Kidney (tissue), 14 donors: Measurements from ENCODE around the gene VWA5B1. TPM values are rescaled to one million over a fixed set of nuclear protein-coding genes. Genes with fewer than 3 reads are reported as not detected.

Experiments
- DNase-seq, 5 donors: peaks; one replicate each; pipeline ENCODE4 v3.0.0-alpha.2; 2013 to 2020
- FAIRE-seq: peaks from 2 replicates; lab custom pipeline; 2012; peaks lifted over from hg19 to GRCh38; lab: Jason Lieb, UNC
- H3K27ac ChIP-seq, 2 donors: one replicate each; pipeline ENCODE4 v1.7.0; 2013; ENCODE audit warnings: low read depth in 2 of 2, low read length in 2 of 2, inconsistent platforms in 1 of 2
- H3K27me3 ChIP-seq: one replicate; pipeline ENCODE4 v1.7.1; 2013; ENCODE audit warnings: low read length, inconsistent platforms; ENCODE audit not compliant: control insufficient read depth, insufficient read depth
- H3K36me3 ChIP-seq, 3 donors: one replicate each; pipeline versions ENCODE4 v1.7.0 to v1.7.1; 2013; ENCODE audit warnings: low read length in 3 of 3, control low read depth in 1 of 3, inconsistent platforms in 1 of 3; ENCODE audit not compliant: insufficient read depth in 3 of 3, control insufficient read depth in 2 of 3
- H3K4me1 ChIP-seq, 3 donors: one replicate each; pipeline versions ENCODE4 v1.7.0 to v1.7.1; 2013; ENCODE audit warnings: low read length in 3 of 3, inconsistent platforms in 1 of 3, low read depth in 1 of 3; ENCODE audit not compliant: control insufficient read depth in 2 of 3, insufficient read depth in 2 of 3
- H3K4me3 ChIP-seq, 3 donors: one replicate each; pipeline versions ENCODE4 v1.7.0 to v1.8.1; 2013; ENCODE audit warnings: low read length in 3 of 3, control low read depth in 1 of 3, inconsistent platforms in 1 of 3
- H3K9ac ChIP-seq, 3 donors: one replicate each; pipeline versions ENCODE4 v1.7.0 to v1.7.1; 2013; ENCODE audit warnings: low read length in 3 of 3, control low read depth in 1 of 3, inconsistent platforms in 1 of 3
- H3K9me3 ChIP-seq, 3 donors: one replicate each; pipeline versions ENCODE4 v1.7.0 to v1.7.1; 2013; ENCODE audit warnings: low read length in 3 of 3, control low read depth in 1 of 3, inconsistent platforms in 1 of 3; ENCODE audit not compliant: control insufficient read depth in 2 of 3, insufficient read depth in 1 of 3
- CTCF ChIP-seq: IDR thresholded peaks from 3 replicates; pipeline ENCODE4 v1.5.1; 2012; ENCODE audit warnings: mild to moderate bottlenecking, moderate library complexity, borderline replicate concordance; ENCODE audit not compliant: insufficient read depth; ENCODE audit errors: extremely low read depth
- intact Hi-C: fragments of 100-400 bp; cut with DNase I; formaldehyde crosslinking; loops from one replicate; pipeline ENCODE4 v1.11.1; 2022
- polyA plus RNA-seq: library from polyadenylated mRNA; stranded (reverse); fragments of 350-450 nt; fragmentation: Illumina TruSeq; extraction: RNeasy Lipid Tissue Mini Kit (QIAGEN cat#74804); gene quantifications from one replicate; pipeline ENCODE4 v1.2.3, GENCODE V29; 2014; ENCODE audit warnings: low read depth, low replicate concordance; ENCODE audit not compliant: insufficient read depth
- total RNA-seq: library from RNA; stranded (reverse); fragmentation: NEBNext Ultra II Directional; extraction: Animal tissue kit (Norgen Biotek cat#: 25700); gene quantifications from one replicate; pipeline ENCODE4 v1.2.1, GENCODE V29; 2021
- donor health status: control.
- donor health status: control.
- donor health status: control.
- donor health status: control.
- donor health status: control.
- donor health status: DM: yes; HTN: yes; CAD: no.
- donor health status: Normal renal cell carcinoma (clear cell type).

The VWA5B1 gene
- total and polyA plus RNA-seq, 2 donors from 2014 or later, result 0.69 to 1.4 TPM

- Histone ChIP-seq H3K4me1 (peaks cover 0 to 8% (median 6%) of the 10 kb centered on the region in 3 donors), H3K27me3 (no peaks in the 10 kb centered on the region), H3K4me3 (no peak overlapping the region), H3K27ac (peak overlapping the region in 1 of 2 donors; percentile 28), H3K9ac (no peak overlapping the region), H3K36me3 (no peaks in the 10 kb centered on the region), H3K9me3 (no peaks in the 10 kb centered on the region)
- FAIRE-seq (no peak), DNase-seq (peak in 2 of 5 donors; percentile 13 to 14)
- intact Hi-C loops, result no loop called here
- TF ChIP-seq CTCF, result no peak
Measured at GRCh38 chr1:20325844-20326420, 35.3 kb downstream of the VWA5B1 start.

GRCh38 chr1:20327467-20327866 lies 36.8 kb downstream of the VWA5B1 start:
- no peaks in the 10 kb centered on the region for H3K36me3 ChIP-seq
- H3K4me3 ChIP-seq, result no peak overlapping the region
- intact Hi-C loops, result no loop called here
- no peaks in the 10 kb centered on the region for H3K27me3 ChIP-seq
- TF ChIP-seq CTCF, result no peak
- H3K4me1 ChIP-seq, result peaks cover 0 to 8% (median 6%) of the 10 kb centered on the region in 3 donors
- no peak for FAIRE-seq
- H3K9ac ChIP-seq, result no peak overlapping the region
- DNase-seq, result no peak
- no peaks in the 10 kb centered on the region for H3K9me3 ChIP-seq
- no peak overlapping the region for H3K27ac ChIP-seq

- no peak for TF ChIP-seq CTCF
- Histone ChIP-seq H3K27ac (no peak overlapping the region), H3K36me3 (no peaks in the 10 kb centered on the region), H3K27me3 (no peaks in the 10 kb centered on the region), H3K9me3 (no peaks in the 10 kb centered on the region), H3K9ac (no peak overlapping the region), H3K4me3 (no peak overlapping the region), H3K4me1 (peaks cover 0 to 8% (median 6%) of the 10 kb centered on the region in 3 donors)
- DNase-seq (no peak), FAIRE-seq (no peak)
- intact Hi-C loops, result no loop called here
Measured at GRCh38 chr1:20328201-20328600, 37.5 kb downstream of the VWA5B1 start.
